Stimulated activated CD4-positive, alpha-beta T cell treated with anti-CD3 and anti-CD28 coated beads, Interleukin-15, amount 100 ng/mL, for 48 hours (primary cell): ENCODE measurements around the gene RNF169.
"Not testable (repeated sequence)": the region's sequence is repeated elsewhere in the genome, so short reads cannot be mapped to it uniquely, and the experiment has no call there.

Experiments used
- DNase-seq, 2 donors: peaks; one replicate each; pipeline ENCODE4 v3.0.0-alpha.2; 2020; ENCODE audit warnings: low read depth in 2 of 2

RNF169 gene

DNA sequence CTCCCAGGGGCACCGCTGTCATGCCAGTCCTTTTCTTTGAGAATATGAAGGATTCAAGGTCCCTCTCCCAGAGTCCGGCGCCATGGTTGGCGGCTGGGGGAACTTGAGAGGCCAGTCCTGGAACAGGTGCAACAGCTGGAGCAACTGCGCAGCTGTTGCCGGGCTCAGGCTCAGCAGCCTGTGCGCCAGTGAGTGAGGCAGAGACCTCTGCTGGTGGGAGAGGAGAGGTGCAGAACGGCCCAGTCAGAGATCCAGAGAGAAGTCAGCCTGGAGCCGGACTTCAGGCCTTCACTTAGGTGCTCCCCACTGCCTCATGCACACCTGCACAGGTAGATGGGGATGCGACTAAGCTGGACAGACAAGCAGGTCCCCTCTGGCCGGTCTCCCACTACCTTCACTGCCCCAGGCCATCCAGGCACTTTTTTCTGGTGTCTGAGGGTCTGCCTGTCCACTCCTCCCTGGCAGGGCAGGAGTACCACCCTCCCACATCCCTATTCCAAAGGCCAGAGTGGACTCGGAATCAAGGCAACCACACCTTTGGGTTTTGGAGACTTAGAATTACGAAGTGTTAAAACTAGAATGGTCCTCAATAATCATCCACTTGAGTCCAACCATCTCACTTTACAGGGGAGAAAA is 22.0 kb upstream of the RNF169 start:
- peak; percentile 35 to 53 for DNase-seq

DNA sequence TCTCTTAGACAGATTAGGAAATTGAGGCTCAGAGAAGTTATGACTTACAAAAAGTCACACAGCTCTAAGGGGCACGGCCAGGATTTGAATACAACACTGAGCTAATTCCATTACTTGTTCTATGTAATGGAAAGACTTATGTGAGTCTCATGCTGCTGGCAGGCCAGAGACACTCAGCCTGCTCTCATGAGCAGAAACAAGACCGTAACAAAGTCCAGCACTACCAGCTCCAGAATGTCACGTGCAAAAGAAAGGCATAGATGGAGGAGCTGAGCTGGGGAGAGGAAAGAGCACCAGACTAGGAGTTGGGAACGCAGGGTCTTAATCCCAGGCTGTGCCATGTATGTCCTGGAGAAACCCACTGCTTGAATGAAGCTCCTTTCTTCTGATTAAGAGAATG is 19.3 kb upstream of the RNF169 start:
- no peak for DNase-seq

DNA sequence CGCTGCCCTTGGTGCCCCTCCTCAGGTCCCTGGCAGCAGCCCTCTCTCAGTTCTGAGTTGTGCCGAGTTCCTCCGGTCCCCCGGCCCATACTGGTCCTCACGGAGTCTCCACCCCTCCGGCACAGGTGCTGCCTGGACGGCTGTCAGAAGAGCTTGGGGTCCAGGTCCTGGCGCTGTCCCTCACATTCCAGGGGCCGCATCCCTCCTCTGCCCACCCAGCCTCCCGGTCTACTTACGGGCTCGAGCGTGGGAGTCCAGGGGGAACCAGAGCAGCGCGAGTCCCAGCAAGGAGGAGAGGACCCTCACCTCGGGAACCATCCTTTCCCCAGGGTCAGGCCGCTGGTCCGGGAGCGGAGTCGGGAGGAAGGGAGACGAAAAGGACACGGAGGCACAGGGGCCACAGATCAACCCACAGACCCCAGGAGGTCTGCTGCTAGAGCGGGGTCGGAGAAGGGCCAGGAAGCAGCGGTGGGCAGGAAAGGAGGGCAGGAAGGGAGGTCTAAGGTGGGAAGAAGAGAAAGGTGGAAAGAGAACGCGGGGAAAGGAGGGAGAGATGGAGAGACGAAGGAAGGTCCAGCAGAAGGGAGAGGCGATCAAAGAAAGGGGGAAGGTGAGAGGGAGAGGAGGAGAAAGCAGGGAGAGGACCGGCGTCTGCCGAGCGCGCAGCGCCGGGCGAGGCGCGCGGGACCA is 17.9 kb upstream of the RNF169 start:
- no peak for DNase-seq

DNA sequence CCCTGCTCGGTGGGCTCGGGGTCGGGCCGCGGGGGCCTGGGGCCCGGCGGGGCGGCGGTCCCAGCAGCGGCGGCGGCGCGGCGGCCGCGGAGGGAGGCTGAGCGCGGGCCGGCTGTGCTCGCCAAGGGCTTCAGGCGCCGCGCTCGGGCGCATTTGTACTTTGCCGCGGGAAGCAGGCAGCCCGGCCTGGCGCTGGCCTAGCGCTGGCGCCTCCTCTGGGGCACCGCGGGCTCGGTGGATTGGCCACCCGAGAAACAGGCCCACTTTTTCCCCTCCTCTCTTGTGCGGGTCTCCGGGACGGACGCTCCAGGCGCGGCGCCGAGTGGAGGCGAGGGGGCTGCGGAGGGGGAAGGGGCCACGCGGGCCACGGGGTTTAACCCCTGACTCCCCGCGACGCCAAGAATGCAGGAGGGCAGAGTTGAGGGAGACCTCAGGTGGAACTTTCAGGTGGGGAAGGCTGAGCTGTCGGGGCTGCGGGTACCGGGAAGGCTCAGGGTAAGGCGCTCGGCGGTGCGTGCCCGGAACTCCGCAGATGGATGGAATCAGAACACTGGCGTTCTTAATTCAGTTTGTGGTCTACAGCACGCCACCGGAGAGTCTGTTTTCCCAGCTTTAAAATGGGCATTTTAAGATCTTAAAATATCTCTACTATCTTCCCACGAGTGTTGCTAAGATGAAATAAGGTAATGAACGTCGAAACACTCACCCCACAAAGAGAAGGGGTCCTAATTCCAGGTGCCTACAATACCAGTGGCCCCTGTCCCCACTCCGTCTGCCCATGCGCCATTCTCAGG is 17.2 kb upstream of the RNF169 start, which contains the start of gene CHRDL2:
Gene CHRDL2 (minus strand): TSS at position 126 of the 794 bp plus-strand sequence. CDS start 538 bp downstream, outside the sequence.
- DNase-seq = no peak

DNA sequence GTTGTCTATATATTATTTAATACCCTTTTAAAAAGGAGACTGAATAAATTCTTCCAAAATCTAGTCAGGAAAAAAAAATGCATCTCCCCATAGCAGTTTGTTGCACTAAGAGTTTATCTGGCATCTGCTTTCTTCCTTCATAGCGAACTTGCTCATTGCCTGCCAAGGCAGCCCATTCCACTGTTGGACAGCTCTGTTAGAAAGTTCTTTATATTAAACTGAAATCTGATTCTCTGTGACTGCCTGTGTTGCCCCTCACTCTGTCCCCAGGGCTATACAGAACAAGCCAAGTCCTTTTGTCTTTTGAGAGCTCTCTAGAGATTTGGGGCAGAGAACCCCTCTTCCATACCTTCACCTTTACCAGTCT is 14.1 kb upstream of the RNF169 start:
- DNase-seq = no peak

DNA sequence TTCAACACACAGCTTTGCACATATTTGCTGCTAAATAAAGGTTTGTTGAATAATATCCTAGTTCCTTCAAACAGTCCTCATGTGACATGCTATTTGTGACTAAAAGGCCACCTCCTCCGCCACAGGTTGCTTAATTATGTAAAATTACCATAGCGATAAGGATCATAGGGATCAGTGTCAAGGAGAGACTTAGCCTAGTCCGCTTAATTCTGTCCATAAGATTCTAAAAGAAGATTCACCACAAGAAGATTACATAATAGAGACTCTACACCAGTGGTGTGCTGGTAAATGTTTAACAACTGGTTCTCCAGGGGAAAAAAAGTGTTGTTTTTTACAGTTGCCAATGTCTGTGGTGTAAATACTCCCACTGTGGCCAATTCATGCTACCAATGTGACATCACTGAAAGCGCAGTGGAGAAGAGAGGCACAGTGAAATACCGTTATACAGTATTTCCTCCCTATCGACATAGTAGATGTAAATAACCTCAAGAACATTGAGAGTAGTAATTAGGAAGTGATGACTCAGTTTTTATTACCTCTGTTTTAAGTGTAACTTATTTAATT is 13.2 kb upstream of the RNF169 start:
- no peak for DNase-seq

DNA sequence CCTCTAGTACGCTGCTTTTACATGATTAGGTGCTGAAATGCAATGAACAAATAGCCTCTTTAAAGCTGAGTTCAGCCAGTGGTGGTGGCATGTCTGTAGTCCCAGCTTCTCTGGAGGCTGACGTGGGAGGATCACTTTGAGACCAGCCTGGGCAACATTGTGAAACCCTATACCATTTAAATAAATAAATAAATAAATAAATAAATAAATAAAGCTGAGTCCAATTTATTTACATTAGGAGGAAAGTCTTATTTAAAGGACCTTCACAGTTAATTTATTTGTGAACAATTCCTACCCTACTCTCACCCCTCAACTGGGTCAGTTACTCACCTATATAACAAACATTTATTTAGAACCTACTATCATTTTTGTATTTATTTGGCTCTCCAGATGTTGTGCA is 12.6 kb upstream of the RNF169 start:
- DNase-seq = no peak

DNA sequence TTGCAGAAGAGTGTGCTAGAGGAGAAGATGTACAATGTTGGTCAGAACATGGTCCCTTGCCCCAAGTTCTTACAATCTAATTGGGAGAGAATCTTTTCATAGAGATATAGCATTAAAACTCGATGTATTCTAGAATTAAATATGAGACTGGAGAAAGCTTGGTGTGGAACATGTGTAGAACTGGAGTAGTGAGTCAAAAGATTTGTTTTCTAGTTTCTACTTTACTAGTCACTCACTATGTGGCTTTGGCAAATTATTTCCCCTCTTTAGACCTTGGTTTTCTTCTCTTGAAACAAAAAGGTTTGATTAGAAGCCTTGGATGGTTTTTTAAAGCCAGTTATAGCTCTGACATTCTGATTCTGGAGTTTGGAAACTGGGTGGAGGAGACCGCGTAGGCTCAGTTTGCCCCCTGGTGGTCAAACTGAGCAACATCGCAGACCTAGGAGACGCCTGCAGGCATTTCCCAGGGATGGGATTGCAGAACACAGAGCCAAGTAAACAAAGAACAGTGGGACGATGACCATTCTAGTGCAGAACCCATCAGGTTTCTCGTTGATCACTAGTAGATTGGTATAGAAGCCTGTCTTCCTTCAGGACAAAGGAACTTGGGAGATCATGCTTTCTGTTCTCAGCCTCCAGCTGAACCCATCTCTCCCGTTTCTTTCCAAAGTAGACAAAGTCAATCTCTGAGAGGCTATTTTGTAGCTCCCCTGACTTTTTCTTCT is 8.9 kb upstream of the RNF169 start:
- peak in 1 of 2 donors; percentile 14 for DNase-seq

DNA sequence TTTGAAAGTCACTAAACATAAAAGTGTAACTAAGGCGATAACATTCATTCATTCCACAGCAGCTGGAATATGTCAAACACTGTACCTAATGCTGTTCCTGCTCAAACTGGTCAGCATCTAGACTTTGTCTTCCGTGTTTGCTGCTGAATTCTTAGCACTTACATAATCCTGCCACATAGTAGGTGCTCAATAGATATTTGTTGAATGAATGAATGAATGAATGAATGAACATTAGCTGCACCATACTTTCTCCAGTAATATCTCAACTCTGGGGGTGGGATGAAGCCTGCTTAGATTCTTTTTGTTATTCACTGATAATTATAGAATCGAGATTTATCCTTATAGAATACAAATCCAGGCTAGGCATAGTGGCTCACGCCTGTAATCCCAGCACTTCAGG is 6.6 kb upstream of the RNF169 start:
- no peak for DNase-seq

DNA sequence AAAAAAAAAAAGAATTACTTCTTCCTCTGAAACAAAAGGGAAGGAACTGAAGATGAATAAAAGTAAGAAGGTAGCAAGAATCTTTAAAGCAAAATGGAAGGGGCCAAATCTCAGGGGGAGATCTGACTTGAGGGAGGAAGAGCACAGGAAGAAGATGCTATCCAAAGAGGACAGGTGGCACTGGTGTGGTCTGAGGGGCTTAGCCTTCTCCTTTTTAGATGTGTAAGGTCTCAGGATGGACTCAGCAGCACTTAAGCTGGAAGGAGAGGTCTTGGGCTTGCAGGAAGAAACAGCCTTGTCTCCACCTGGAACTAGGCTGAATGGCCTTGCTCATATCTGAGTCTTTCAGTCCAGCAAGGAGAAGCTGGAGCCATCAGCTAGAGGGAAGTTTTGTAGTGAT is 5.0 kb upstream of the RNF169 start:
- DNase-seq = no peak

DNA sequence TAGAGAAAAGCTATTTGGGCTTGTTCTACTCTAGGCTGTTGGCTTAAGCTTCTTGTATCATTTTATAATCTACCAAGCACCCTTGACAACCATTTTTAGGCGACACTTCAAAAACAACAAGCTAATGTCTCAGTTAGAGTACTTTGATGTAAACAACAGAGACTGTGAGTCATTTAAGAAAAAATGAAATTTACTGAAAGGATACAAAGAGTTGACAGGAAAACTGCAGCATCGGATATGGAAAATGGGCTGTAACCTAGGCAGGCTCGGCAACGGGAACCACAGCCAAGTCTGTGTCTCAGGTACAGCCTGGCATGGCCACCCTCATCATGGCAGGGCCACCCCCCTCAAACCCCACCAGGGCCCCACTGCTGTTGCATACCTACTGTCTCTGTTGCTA is 4.4 kb upstream of the RNF169 start:
- DNase-seq = no peak

DNA sequence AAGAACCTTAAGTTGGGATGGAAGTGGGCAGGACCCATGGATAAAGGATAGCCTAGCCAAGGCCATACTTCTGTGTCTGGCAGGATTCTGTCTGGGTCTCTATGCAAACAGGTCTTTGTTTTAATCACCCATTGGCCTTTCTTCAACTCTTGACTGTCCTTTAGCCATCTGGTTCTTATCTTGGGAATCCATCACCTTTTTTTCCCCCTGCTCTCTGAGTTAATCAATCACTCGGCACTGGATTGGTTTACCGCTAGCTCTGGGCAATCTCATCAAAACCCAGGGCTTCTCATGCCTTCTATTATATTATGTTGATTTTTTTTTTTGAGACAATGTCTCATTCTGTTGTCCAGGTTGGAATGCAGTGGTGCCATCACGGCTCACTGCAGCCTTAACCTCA is 1.8 kb upstream of the RNF169 start:
- no peak for DNase-seq

DNA sequence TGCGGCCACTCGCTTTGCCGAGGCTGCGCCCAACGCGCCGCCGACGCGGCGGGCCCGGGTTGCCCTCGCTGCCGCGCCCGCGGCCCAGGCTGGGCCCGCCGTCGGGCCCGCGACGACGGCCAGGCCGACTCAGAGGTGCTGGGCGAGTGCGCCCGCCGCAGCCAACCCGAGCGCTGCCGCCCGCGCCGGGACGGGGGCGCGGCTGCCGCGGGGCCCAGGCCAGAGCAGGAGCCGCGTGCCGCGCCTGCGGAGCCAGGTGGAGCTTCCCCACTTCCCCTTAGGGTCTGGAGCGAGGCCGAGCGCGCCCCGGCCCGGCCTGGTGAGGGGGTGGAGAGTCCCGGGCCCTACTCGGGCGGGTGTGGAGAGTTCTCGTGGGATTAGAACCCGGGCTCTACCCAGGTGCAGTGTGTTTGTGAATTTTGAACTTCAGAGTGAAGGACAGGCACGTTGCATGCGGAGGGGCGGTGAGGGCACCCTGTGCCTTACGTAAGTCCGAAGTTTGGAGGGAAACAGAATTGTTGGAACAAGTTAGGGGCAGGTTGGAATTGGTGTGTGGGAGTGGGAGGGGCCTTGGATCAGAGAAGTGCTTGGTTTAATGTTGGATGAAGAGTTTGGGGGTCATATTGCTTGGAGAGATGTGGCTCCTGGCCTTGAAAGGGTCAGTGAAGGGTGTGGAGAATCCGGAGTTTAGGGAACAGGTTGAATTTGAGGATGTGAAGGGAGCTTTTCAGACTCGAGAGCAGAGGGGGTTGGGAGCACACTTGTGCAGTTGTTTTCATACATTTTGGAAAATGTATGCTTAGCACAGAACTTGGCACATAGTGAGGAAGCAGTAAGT is 697 bp downstream of the RNF169 start:
- DNase-seq = peak; percentile 31 to 32

DNA sequence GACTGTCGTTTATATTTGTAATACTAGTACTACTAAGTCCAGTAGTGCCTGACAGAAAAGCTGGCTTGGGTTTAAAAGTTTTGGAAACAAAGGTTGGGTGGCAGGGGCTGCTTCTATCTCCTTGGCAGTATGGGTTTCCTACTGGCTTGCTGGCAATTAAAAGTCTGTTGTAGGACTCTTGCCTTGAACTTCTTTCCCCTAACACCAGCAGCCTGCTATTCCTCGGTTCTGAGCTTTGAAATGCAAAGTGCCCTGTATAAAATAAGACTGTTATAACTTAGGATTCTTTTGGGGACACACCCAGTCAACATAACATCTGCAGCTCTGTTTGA is 1.3 kb downstream of the RNF169 start:
- DNase-seq = no peak

DNA sequence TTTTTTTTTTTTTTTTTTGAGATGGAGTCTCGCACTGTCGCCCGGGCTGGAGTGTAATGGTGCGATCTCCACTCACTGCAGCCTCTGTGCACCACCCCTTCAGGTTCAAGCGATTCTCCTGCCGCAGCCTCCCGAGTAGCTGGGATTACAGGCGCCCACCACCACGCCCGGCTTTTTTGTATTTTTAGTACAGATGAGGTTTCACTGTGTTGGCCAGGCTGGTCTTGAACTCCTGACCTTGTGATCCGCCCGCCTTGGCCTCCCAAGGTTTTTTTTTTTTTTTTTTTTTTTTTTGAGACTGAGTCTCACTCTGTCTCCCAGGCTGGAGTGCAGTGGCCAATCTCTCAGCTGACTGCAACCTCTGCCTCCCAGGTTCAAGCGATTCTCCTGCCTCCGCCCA is 1.9 kb downstream of the RNF169 start:
- not testable (repeated sequence) for DNase-seq

DNA sequence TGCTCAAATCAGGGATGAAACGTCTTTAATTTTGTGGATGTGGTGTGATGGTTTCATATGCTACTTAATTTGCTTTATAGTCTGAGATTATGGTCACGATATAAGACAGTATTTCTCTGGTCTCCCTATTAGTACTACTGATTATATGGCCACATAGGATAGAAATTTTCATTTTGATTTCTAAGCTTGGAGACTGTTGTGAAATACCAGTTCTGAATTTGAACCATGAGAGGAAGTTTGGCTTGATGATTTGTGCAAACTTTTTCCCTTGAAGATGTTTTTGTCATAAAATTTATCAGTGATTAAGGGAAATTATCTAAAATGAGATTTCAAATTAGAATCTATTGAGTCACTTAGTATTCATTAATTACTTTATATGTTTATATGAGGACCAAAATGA is 2.7 kb downstream of the RNF169 start:
- DNase-seq = no peak

DNA sequence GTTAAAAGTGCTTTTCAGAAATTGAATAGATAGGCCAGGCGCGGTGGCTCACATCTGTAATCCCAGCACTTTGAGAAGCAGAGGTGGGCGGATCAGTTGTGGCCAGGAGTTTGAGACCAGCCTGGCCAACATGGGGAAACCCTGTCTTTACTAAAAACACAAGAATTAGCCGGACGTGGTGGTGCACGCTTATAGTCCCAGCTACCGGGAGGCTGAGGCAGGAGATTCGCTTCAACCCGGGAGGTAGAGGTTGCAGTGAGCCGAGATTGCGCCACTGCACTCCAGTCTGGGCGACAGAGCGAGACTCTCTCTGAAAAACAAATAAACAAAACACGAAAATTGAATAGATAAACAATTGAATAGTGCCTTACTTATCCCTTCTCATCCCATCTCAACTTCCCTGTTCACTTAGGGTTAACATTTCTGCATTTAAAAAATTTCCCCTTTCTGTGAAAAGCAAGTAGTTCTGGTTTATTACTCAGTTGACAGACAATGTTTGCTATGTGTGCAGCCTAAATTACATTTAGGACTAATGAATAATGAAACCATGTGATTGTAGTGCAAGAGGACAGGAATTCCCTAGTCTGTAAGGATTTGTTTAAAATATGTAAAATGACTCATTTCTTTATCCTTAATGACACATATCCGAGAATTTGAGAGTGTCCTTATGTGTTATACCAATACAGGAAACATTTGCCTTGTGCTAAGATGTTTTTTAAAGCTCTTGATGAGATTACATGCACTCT is 6.0 kb downstream of the RNF169 start:
- no peak for DNase-seq

DNA sequence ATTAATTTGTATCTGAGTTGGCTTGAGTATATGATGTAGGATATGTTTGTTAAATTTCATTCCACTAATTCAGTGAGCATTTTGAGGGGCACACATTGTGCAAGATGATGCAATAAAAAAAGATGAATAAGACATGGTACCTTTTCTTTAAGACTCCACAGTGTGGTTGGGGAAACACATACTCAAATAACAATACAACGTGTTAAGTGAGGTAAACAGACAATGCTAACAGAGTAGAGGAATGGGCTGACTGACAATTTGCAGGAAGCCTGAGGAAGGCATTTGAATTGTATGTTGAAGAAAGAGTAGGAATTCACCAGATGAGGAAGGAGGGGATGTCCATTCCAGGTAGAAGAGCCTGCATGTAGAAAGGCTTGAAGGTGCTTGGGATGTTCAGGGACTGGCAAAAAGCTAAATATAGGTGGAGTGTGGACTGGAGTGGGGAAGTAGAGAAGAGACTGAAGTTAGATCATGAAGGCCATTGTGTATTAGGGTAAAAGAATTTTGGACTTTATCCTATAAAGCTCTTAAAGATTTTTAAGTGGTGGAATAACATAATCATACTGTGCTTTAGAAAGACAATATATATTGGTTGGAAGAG is 6.8 kb downstream of the RNF169 start:
- no peak for DNase-seq

DNA sequence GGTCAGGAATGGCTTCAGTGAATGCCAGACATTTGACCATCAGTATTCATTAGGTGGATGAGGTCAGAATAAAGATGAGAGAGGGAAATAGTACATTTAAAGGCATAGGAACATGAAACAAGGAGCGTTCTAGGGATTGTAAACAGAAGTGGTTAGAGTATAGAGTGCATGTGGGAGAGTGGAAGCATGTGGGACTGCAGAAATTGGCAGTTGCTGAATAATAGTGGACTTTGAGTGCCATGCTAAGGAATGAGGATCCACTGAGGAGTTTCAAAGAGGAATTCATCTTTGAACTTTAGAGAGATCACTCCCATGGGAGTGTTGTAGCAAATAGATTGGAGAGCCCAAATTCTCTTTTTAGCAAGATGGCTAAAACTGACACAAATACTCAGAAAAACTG is 7.9 kb downstream of the RNF169 start:
- no peak for DNase-seq

DNA sequence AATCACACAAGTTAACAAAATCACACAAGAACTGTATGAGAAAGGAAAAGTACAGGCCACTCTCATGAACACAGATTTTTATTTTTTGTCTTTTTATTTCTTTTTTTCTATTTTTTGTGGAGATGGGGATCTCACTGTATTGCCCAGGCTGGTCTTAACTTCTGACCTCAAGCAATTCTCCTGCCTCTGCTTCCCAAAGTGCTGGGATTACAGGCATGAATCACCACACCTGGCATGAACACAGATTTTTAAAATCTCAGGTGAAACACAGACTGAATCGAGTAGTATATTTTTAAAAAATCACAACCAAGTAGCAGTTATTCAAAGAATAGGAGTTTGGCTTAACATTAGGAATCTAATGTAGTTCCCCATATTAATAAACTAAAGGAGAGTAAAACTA is 18.3 kb downstream of the RNF169 start:
- DNase-seq = no peak
